HCT116 (cell line): ENCODE results near the gene SLC37A3. TPM values are rescaled to one million over a fixed set of nuclear protein-coding genes. Genes with fewer than 3 reads are reported as not detected.

Experiments used
- ATAC-seq: fragments of 200-7000 bp; cut with Tn5 transposase; 2 replicates; pipeline ENCODE4 v1.9.1; 2020; ENCODE audit warnings: mild to moderate bottlenecking, moderate library complexity
- BruUV-seq: library from RNA; stranded (reverse); fragments of 400-500 nt; replicated peaks from 2 replicates; lab custom pipeline; 2021; lab: Mats Ljungman, UMichigan
- CTCF ChIA-PET: fragments of 300-600 bp; sonication (Branson Sonifier 250); formaldehyde crosslinking; loops from one replicate; lab custom pipeline; 2021; ENCODE audit warnings: antibody characterized with exemption; lab: Charles Lee
- POLR2A ChIA-PET: fragments of 300-600, 350-600 bp; sonication (Branson Sonifier 250); formaldehyde crosslinking; loops from one replicate; lab custom pipeline; 2021; ENCODE audit warnings: antibody characterized with exemption; lab: Charles Lee
- RAD21 ChIA-PET, 2 experiments: fragments of 300-600 bp; sonication (Branson Sonifier 250); formaldehyde crosslinking; loops; one replicate each; lab custom pipeline; 2023; ENCODE audit warnings: low total read pairs in 2 of 2; ENCODE audit not compliant: uncharacterized antibody in 2 of 2, unreplicated experiment in 2 of 2, low non-redundant PET in 1 of 2; lab: Charles Lee
- DNase-seq: peaks from one replicate; pipeline ENCODE4 v3.0.0-alpha.2; 2010; ENCODE audit warnings: low read depth, low spot score
- H2AFZ ChIP-seq: fragments of 200-600 bp; shearing (Covaris generic), sonication (generic); 2 replicates; pipeline ENCODE4 v1.6.1; 2017; ENCODE audit warnings: low read depth, mixed run types, mixed read lengths, antibody characterized with exemption, low read length; ENCODE audit not compliant: poor library complexity, severe bottlenecking
- H3K27ac ChIP-seq: 2 replicates; pipeline ENCODE4 v1.5.1; 2012; ENCODE audit warnings: low read depth, low read length
- H3K27me3 ChIP-seq: fragments of 200-600 bp; sonication (generic); 2 replicates; pipeline ENCODE4 v1.6.1; 2016; ENCODE audit warnings: mixed run types, low read length, mixed read lengths; ENCODE audit not compliant: insufficient read depth
- H3K36me3 ChIP-seq, 2 experiments: fragments of 200-500 bp in 1 of 2; fragments of 200-600 bp in 1 of 2; sonication (Bioruptor generic) in 1 of 2; sonication (generic) in 1 of 2; 2 replicates each; pipeline versions ENCODE4 v1.5.1 to v1.6.1; 2014 to 2016; ENCODE audit warnings: low read length in 2 of 2, inconsistent platforms in 1 of 2, mixed read lengths in 1 of 2, mixed run types in 1 of 2; ENCODE audit not compliant: insufficient read depth in 2 of 2, control insufficient read depth in 1 of 2
- H3K4me1 ChIP-seq, 2 experiments: fragments of 200-600 bp in 1 of 2; sonication (generic) in 1 of 2; 2 replicates each; pipeline versions ENCODE4 v1.5.1 to v1.6.1; 2012 to 2017; ENCODE audit warnings: low read length in 2 of 2, inconsistent platforms in 1 of 2, mild to moderate bottlenecking in 1 of 2, mixed read lengths in 1 of 2, mixed run types in 1 of 2, moderate library complexity in 1 of 2; ENCODE audit not compliant: insufficient read depth in 2 of 2, control insufficient read depth in 1 of 2
- H3K4me2 ChIP-seq: fragments of 200-600 bp; sonication (generic); 2 replicates; pipeline ENCODE4 v1.6.1; 2017; ENCODE audit warnings: mixed run types, low read length, mixed read lengths
- H3K4me3 ChIP-seq, 2 experiments: fragments of 200-600 bp in 1 of 2; sonication (generic) in 1 of 2; replicated peaks in 1 of 2; 2 replicates each; pipeline ENCODE4 v1.5.1; 2011 to 2016; ENCODE audit warnings: low read length in 2 of 2, control low read depth in 1 of 2, low read depth in 1 of 2, mild to moderate bottlenecking in 1 of 2, mixed read lengths in 1 of 2, mixed run types in 1 of 2
- H3K79me2 ChIP-seq: fragments of 200-600 bp; sonication (generic); 2 replicates; pipeline ENCODE4 v1.6.1; 2017; ENCODE audit warnings: mild to moderate bottlenecking, mixed run types, low read length, moderate library complexity, mixed read lengths; ENCODE audit not compliant: insufficient read depth
- H3K9ac ChIP-seq: fragments of 200-600 bp; sonication (generic); 2 replicates; pipeline ENCODE4 v1.6.1; 2016; ENCODE audit warnings: low read length, mixed read lengths
- H3K9me2 ChIP-seq: fragments of 200-600 bp; sonication (generic), shearing (Covaris generic); 2 replicates; pipeline ENCODE4 v1.6.1; 2017; ENCODE audit warnings: mixed run types, mild to moderate bottlenecking, moderate library complexity; ENCODE audit not compliant: insufficient read depth
- H3K9me3 ChIP-seq, 2 experiments: fragments of 200-500 bp in 1 of 2; fragments of 200-600 bp in 1 of 2; sonication (Bioruptor generic) in 1 of 2; sonication (generic) in 1 of 2; 2 replicates each; pipeline ENCODE4 v1.6.1; 2014 to 2017; ENCODE audit warnings: low read length in 2 of 2, mixed read lengths in 2 of 2, inconsistent platforms in 1 of 2, low read depth in 1 of 2, mild to moderate bottlenecking in 1 of 2, mixed run types in 1 of 2, moderate library complexity in 1 of 2; ENCODE audit not compliant: control insufficient read depth in 1 of 2, insufficient read depth in 1 of 2
- H4K20me1 ChIP-seq: fragments of 200-600 bp; sonication (generic), shearing (Covaris generic); 2 replicates; pipeline ENCODE4 v1.6.1; 2017; ENCODE audit warnings: mixed run types, mild to moderate bottlenecking, moderate library complexity; ENCODE audit not compliant: insufficient read depth
- CBX3 ChIP-seq: IDR thresholded peaks from 2 replicates; pipeline ENCODE4 v1.6.1; 2012; ENCODE audit warnings: low read depth
- CEBPB ChIP-seq: IDR thresholded peaks from 2 replicates; pipeline ENCODE4 v1.6.1; 2012; ENCODE audit warnings: low read depth
- EGR1 ChIP-seq: IDR thresholded peaks from 2 replicates; pipeline ENCODE4 v1.6.1; 2012; ENCODE audit warnings: low read depth
- EZH2phosphoT487 ChIP-seq: fragments of 200-600 bp; IDR thresholded peaks from 2 replicates; pipeline ENCODE4 v1.6.1; 2018; ENCODE audit warnings: antibody characterized with exemption, borderline replicate concordance
- FOSL1 ChIP-seq: IDR thresholded peaks from 2 replicates; pipeline ENCODE4 v1.6.1; 2012; ENCODE audit warnings: low read depth
- JUND ChIP-seq: IDR thresholded peaks from 2 replicates; pipeline ENCODE4 v1.6.1; 2012
- POLR2A ChIP-seq: IDR thresholded peaks from 2 replicates; pipeline ENCODE4 v1.7.0; 2011; ENCODE audit warnings: borderline replicate concordance; ENCODE audit not compliant: insufficient read depth, insufficient read length; ENCODE audit errors: extremely low read depth
- POLR2AphosphoS5 ChIP-seq: IDR thresholded peaks from 2 replicates; pipeline ENCODE4 v1.6.1; 2011; ENCODE audit warnings: mild to moderate bottlenecking, low read depth, low read length, moderate library complexity
- RAD21 ChIP-seq: IDR thresholded peaks from 2 replicates; pipeline ENCODE4 v1.6.1; 2012; ENCODE audit warnings: low read depth, mild to moderate bottlenecking
- SIN3A ChIP-seq: IDR thresholded peaks from 2 replicates; pipeline ENCODE4 v1.6.1; 2012; ENCODE audit warnings: low read depth
- SP1 ChIP-seq: IDR thresholded peaks from 2 replicates; pipeline ENCODE4 v1.6.1; 2012; ENCODE audit warnings: low read depth
- SRF ChIP-seq: IDR thresholded peaks from 2 replicates; pipeline ENCODE4 v1.6.1; 2012; ENCODE audit warnings: low read depth
- YY1 ChIP-seq: IDR thresholded peaks from 2 replicates; pipeline ENCODE4 v1.6.1; 2011; ENCODE audit warnings: low read length, low read depth, moderate library complexity, mild to moderate bottlenecking; ENCODE audit not compliant: insufficient replicate concordance; ENCODE audit errors: extremely low read depth
- ZFX ChIP-seq: fragments of 450-650 bp; IDR thresholded peaks from 2 replicates; pipeline ENCODE4 v1.6.1; 2017
- ZNF274 ChIP-seq: fragments of 200-500 bp; sonication (Bioruptor generic); IDR thresholded peaks from 2 replicates; pipeline ENCODE4 v1.6.1; 2014; ENCODE audit warnings: mild to moderate bottlenecking, low read depth, low read length, inconsistent platforms
- intact Hi-C: fragments of 100-400 bp; cut with micrococcal nuclease; formaldehyde crosslinking; loops from 2 replicates; pipeline ENCODE4 v1.10.0; 2022
- total RNA-seq: library from RNA; stranded (reverse); gene quantifications from one replicate; pipeline ENCODE4 v1.2.1, GENCODE V29; 2021; ENCODE audit not compliant: unreplicated experiment
- TF ChIP-seq, protein P1 (sequence below), 3 experiments: fragments of 200-600 bp in 1 of 3; sonication (generic) in 1 of 3; IDR thresholded peaks in 2 of 3; conservative IDR thresholded peaks in 1 of 3; 2 replicates each; pipeline ENCODE4 v1.5.1; 2012 to 2017; ENCODE audit warnings: low read depth in 2 of 3, low read length in 2 of 3, antibody characterized with exemption in 1 of 3, borderline replicate concordance in 1 of 3, control low read depth in 1 of 3, mild to moderate bottlenecking in 1 of 3, mixed read lengths in 1 of 3, mixed run types in 1 of 3, moderate library complexity in 1 of 3; ENCODE audit not compliant: insufficient read depth in 1 of 3
- TF ChIP-seq, protein P2 (sequence below): IDR thresholded peaks from 2 replicates; pipeline ENCODE4 v1.6.1; 2011; ENCODE audit warnings: mild to moderate bottlenecking, low read length, moderate library complexity; ENCODE audit not compliant: insufficient replicate concordance; ENCODE audit errors: extremely low read depth
- TF ChIP-seq, protein P3 (sequence below): IDR thresholded peaks from 2 replicates; pipeline ENCODE4 v1.6.1; 2012; ENCODE audit warnings: low read depth
- TF ChIP-seq, protein P4 (sequence below): IDR thresholded peaks from 2 replicates; pipeline ENCODE4 v1.6.1; 2012

Gene SLC37A3
- total RNA-seq, 1 experiment from 2014 or later, result 41.8 TPM

DNA sequence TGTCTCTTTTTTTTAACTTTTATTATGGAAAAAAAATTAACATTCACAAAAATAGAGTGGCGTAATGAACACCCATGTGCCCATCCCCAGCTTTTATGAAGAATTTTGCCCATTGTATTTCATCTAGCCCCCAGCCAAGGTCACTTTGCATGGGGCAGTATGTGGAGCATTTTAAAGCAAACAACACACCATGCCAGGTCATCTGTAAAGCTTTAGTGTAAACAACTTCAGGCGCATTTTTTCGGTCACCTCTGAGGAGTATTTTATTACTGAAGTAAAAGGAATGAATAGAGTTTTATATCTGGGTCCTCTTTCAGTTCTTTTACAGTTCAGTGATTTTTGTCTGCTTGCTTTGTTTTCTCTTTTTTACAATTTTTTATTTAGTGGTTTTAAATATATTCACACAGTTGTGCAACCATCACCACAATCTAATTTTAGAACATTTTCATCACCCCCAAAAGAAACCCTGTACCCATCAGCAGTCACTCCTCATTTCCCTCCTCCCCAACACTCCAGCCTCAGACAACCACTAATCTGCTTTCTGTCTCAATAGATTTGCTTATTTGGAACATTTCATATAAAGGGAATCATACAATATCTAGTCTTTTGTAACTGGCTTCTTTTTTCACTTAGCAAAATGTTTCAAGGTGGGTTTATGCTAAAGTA is 87.9 kb downstream of the SLC37A3 start:
- DNase-seq (no peak), ATAC-seq (no peak)
- Histone ChIP-seq H2AFZ (no peak overlapping the region), H4K20me1 (no peaks in the 10 kb centered on the region), H3K27me3 (no peaks in the 10 kb centered on the region), H3K79me2 (no peaks in the 10 kb centered on the region), H3K9ac (no peak overlapping the region), H3K27ac (no peak overlapping the region), H3K4me1 (no peaks in the 10 kb centered on the region), H3K9me3 (no peaks in the 10 kb centered on the region), H3K4me3 (no peak overlapping the region), H3K36me3 (no peaks in the 10 kb centered on the region), H3K9me2 (no peaks in the 10 kb centered on the region), H3K4me2 (no peak overlapping the region)
- TF ChIP-seq RAD21, result no peak
- TF ChIP-seq, protein P1, sequence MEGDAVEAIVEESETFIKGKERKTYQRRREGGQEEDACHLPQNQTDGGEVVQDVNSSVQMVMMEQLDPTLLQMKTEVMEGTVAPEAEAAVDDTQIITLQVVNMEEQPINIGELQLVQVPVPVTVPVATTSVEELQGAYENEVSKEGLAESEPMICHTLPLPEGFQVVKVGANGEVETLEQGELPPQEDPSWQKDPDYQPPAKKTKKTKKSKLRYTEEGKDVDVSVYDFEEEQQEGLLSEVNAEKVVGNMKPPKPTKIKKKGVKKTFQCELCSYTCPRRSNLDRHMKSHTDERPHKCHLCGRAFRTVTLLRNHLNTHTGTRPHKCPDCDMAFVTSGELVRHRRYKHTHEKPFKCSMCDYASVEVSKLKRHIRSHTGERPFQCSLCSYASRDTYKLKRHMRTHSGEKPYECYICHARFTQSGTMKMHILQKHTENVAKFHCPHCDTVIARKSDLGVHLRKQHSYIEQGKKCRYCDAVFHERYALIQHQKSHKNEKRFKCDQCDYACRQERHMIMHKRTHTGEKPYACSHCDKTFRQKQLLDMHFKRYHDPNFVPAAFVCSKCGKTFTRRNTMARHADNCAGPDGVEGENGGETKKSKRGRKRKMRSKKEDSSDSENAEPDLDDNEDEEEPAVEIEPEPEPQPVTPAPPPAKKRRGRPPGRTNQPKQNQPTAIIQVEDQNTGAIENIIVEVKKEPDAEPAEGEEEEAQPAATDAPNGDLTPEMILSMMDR (IDR thresholded peaks at IDR 0.05 in 2 of 3, conservative IDR thresholded peaks at IDR 0.05 in 1 of 3; ENCODE audit: borderline replicate concordance in 1 of 3, insufficient read depth in 1 of 3, low read depth in 2 of 3, low read length in 2 of 3), result no peak
- TF ChIP-seq, protein P2, sequence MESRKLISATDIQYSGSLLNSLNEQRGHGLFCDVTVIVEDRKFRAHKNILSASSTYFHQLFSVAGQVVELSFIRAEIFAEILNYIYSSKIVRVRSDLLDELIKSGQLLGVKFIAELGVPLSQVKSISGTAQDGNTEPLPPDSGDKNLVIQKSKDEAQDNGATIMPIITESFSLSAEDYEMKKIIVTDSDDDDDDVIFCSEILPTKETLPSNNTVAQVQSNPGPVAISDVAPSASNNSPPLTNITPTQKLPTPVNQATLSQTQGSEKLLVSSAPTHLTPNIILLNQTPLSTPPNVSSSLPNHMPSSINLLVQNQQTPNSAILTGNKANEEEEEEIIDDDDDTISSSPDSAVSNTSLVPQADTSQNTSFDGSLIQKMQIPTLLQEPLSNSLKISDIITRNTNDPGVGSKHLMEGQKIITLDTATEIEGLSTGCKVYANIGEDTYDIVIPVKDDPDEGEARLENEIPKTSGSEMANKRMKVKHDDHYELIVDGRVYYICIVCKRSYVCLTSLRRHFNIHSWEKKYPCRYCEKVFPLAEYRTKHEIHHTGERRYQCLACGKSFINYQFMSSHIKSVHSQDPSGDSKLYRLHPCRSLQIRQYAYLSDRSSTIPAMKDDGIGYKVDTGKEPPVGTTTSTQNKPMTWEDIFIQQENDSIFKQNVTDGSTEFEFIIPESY, result no peak
- TF ChIP-seq ZFX, result no peak
- no peak for TF ChIP-seq SIN3A
- no peak for TF ChIP-seq POLR2AphosphoS5
- TF ChIP-seq EGR1, result no peak
- TF ChIP-seq JUND, result no peak
- no peak for TF ChIP-seq POLR2A
- TF ChIP-seq SRF, result no peak
- TF ChIP-seq YY1, result no peak
- TF ChIP-seq CBX3, result no peak
- TF ChIP-seq SP1, result no peak
- TF ChIP-seq FOSL1, result no peak
- no peak for TF ChIP-seq CEBPB
- no peak for TF ChIP-seq EZH2phosphoT487
- TF ChIP-seq, protein P3, sequence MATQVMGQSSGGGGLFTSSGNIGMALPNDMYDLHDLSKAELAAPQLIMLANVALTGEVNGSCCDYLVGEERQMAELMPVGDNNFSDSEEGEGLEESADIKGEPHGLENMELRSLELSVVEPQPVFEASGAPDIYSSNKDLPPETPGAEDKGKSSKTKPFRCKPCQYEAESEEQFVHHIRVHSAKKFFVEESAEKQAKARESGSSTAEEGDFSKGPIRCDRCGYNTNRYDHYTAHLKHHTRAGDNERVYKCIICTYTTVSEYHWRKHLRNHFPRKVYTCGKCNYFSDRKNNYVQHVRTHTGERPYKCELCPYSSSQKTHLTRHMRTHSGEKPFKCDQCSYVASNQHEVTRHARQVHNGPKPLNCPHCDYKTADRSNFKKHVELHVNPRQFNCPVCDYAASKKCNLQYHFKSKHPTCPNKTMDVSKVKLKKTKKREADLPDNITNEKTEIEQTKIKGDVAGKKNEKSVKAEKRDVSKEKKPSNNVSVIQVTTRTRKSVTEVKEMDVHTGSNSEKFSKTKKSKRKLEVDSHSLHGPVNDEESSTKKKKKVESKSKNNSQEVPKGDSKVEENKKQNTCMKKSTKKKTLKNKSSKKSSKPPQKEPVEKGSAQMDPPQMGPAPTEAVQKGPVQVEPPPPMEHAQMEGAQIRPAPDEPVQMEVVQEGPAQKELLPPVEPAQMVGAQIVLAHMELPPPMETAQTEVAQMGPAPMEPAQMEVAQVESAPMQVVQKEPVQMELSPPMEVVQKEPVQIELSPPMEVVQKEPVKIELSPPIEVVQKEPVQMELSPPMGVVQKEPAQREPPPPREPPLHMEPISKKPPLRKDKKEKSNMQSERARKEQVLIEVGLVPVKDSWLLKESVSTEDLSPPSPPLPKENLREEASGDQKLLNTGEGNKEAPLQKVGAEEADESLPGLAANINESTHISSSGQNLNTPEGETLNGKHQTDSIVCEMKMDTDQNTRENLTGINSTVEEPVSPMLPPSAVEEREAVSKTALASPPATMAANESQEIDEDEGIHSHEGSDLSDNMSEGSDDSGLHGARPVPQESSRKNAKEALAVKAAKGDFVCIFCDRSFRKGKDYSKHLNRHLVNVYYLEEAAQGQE, result no peak
- TF ChIP-seq, protein P4, sequence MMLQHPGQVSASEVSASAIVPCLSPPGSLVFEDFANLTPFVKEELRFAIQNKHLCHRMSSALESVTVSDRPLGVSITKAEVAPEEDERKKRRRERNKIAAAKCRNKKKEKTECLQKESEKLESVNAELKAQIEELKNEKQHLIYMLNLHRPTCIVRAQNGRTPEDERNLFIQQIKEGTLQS, result no peak
- no peak for TF ChIP-seq ZNF274
- ChIA-PET RAD21 (no interaction called here), POLR2A (no interaction called here), CTCF (no interaction called here)
- BruUV-seq, result no TSS peak
- intact Hi-C loops, result no loop called here
